BLaER1 treated with 17β-estradiol and CSF1 and Interleukin-3, amounts not matched to agents 10 nM and 100 nM (cell line): ENCODE results near the gene MROH7.

Experiments used
- H3K27ac ChIP-seq, 11 experiments: shearing (Covaris generic); formaldehyde crosslinking; 2 replicates each; pipeline ENCODE4 v1.8.1; 2022
- H3K27me3 ChIP-seq, 11 experiments: shearing (Covaris generic); formaldehyde crosslinking; 2 replicates each; pipeline ENCODE4 v1.8.1; 2022
- H3K36me3 ChIP-seq, 11 experiments: shearing (Covaris generic); formaldehyde crosslinking; 2 replicates each; pipeline ENCODE4 v1.8.1; 2022
- H3K4me1 ChIP-seq, 10 experiments: shearing (Covaris generic); formaldehyde crosslinking; 2 replicates each; pipeline ENCODE4 v1.8.1; 2022
- H3K4me2 ChIP-seq, 11 experiments: shearing (Covaris generic); formaldehyde crosslinking; 2 replicates each; pipeline ENCODE4 v1.8.1; 2022
- H3K4me3 ChIP-seq, 10 experiments: shearing (Covaris generic); formaldehyde crosslinking; 2 replicates each; pipeline ENCODE4 v1.8.1; 2022
- H3K9ac ChIP-seq, 11 experiments: shearing (Covaris generic); formaldehyde crosslinking; 2 replicates each; pipeline ENCODE4 v1.8.1; 2022
- H3K9me3 ChIP-seq, 11 experiments: shearing (Covaris generic); formaldehyde crosslinking; replicated peaks in 1 of 11; 2 replicates each; pipeline ENCODE4 v1.8.1; 2022
- H4K20me1 ChIP-seq, 11 experiments: shearing (Covaris generic); formaldehyde crosslinking; 2 replicates each; pipeline ENCODE4 v1.8.1; 2022
- Cebpa-rat ChIP-seq, 11 experiments: shearing (Covaris generic); IDR thresholded peaks; 2 replicates each; pipeline ENCODE4 v1.8.1; 2022

The MROH7 gene

DNA sequence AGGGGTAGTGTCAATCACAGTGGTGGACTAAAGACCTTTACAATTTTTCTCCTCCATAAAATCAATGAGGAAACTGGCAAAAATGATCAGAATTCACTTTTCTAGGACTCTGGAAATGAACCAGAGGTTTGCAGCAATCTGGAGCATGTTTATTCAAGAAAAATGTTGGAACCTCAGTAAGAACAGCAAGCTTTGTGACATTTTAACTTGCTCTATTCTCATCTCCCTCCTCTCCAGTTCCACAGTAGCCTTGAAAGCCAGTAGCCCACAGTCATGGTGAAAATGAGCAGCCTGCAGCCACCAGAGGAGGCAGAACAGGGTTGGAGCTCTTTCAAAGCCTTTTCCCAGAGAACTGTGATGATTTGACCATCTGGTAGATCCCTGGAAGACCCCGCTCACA is 83.2 kb downstream of the MROH7 start:
- peaks cover 84 to 100% (median 99%) of the 10 kb centered on the region in 11 experiments for H3K36me3 ChIP-seq
- no peak overlapping the region for H3K9ac ChIP-seq
- H4K20me1 ChIP-seq, result peaks cover 0 to 7% (median 0%) of the 10 kb centered on the region in 11 experiments; a peak in 2 of 22 replicates
- no peak overlapping the region for H3K27ac ChIP-seq
- no peak overlapping the region for H3K4me2 ChIP-seq
- no peaks in the 10 kb centered on the region for H3K4me1 ChIP-seq
- no peak for TF ChIP-seq Cebpa-rat (IDR thresholded peaks at IDR 0.05)
- H3K4me3 ChIP-seq, result no peak overlapping the region
- no peaks in the 10 kb centered on the region for H3K9me3 ChIP-seq
- no peaks in the 10 kb centered on the region for H3K27me3 ChIP-seq

GRCh38 chr1:54728027-54728426 is 86.4 kb downstream of the MROH7 start:
- no peak overlapping the region for H3K4me2 ChIP-seq
- H3K9me3 ChIP-seq, result no peaks in the 10 kb centered on the region
- no peak overlapping the region for H3K27ac ChIP-seq
- no peak overlapping the region for H3K4me3 ChIP-seq
- peaks cover 82 to 100% (median 99%) of the 10 kb centered on the region in 11 experiments for H3K36me3 ChIP-seq
- peaks cover 0 to 7% (median 0%) of the 10 kb centered on the region in 11 experiments; a peak in 2 of 22 replicates for H4K20me1 ChIP-seq
- H3K9ac ChIP-seq, result no peak overlapping the region
- H3K27me3 ChIP-seq, result no peaks in the 10 kb centered on the region
- no peaks in the 10 kb centered on the region for H3K4me1 ChIP-seq
- no peak for TF ChIP-seq Cebpa-rat (IDR thresholded peaks at IDR 0.05)

- H3K4me2 ChIP-seq, result no peak overlapping the region
- no peaks in the 10 kb centered on the region for H3K4me1 ChIP-seq
- H3K4me3 ChIP-seq, result no peak overlapping the region
- TF ChIP-seq Cebpa-rat (IDR thresholded peaks at IDR 0.05), result no peak
- peaks cover 0 to 17% (median 6%) of the 10 kb centered on the region in 11 experiments; a peak in 6 of 22 replicates for H4K20me1 ChIP-seq
- no peak overlapping the region for H3K9ac ChIP-seq
- no peak overlapping the region for H3K27ac ChIP-seq
- peaks cover 96 to 100% (median 100%) of the 10 kb centered on the region in 11 experiments for H3K36me3 ChIP-seq
- no peaks in the 10 kb centered on the region for H3K27me3 ChIP-seq
- no peaks in the 10 kb centered on the region for H3K9me3 ChIP-seq
Measured at GRCh38 chr1:54736685-54737084, 95.1 kb downstream of the MROH7 start.

GRCh38 chr1:54738244-54738643 is 96.7 kb downstream of the MROH7 start:
- TF ChIP-seq Cebpa-rat (IDR thresholded peaks at IDR 0.05), result no peak
- Histone ChIP-seq H3K27me3 (no peaks in the 10 kb centered on the region), H3K4me3 (no peak overlapping the region), H4K20me1 (peaks cover 0 to 25% (median 18%) of the 10 kb centered on the region in 11 experiments; a peak in 8 of 22 replicates), H3K9me3 (no peaks in the 10 kb centered on the region), H3K36me3 (peaks cover 96 to 100% (median 100%) of the 10 kb centered on the region in 11 experiments), H3K4me2 (no peak overlapping the region), H3K4me1 (no peaks in the 10 kb centered on the region), H3K9ac (no peak overlapping the region), H3K27ac (no peak overlapping the region)

GRCh38 chr1:54741531-54741930 is 99.9 kb downstream of the MROH7 start:
- H3K9ac ChIP-seq, result no peak overlapping the region
- H3K36me3 ChIP-seq, result peaks cover 71 to 91% (median 82%) of the 10 kb centered on the region in 11 experiments
- no peaks in the 10 kb centered on the region for H3K9me3 ChIP-seq
- H3K27ac ChIP-seq, result no peak overlapping the region
- no peaks in the 10 kb centered on the region for H3K4me1 ChIP-seq
- TF ChIP-seq Cebpa-rat (IDR thresholded peaks at IDR 0.05), result no peak
- H3K27me3 ChIP-seq, result no peaks in the 10 kb centered on the region
- H3K4me2 ChIP-seq, result no peak overlapping the region
- H4K20me1 ChIP-seq, result peaks cover 0 to 39% (median 29%) of the 10 kb centered on the region in 11 experiments; a peak in 9 of 22 replicates
- no peak overlapping the region for H3K4me3 ChIP-seq

- no peak overlapping the region for H3K27ac ChIP-seq
- H3K36me3 ChIP-seq, result peaks cover 63 to 84% (median 74%) of the 10 kb centered on the region in 11 experiments
- peaks cover 0 to 37% (median 27%) of the 10 kb centered on the region in 11 experiments; a peak in 9 of 22 replicates for H4K20me1 ChIP-seq
- no peak for TF ChIP-seq Cebpa-rat (IDR thresholded peaks at IDR 0.05)
- H3K4me1 ChIP-seq, result no peaks in the 10 kb centered on the region
- H3K9me3 ChIP-seq, result no peaks in the 10 kb centered on the region
- H3K9ac ChIP-seq, result no peak overlapping the region
- H3K4me3 ChIP-seq, result no peak overlapping the region
- H3K27me3 ChIP-seq, result no peaks in the 10 kb centered on the region
- H3K4me2 ChIP-seq, result no peak overlapping the region
Measured at GRCh38 chr1:54742282-54742681, 100.7 kb downstream of the MROH7 start.

DNA sequence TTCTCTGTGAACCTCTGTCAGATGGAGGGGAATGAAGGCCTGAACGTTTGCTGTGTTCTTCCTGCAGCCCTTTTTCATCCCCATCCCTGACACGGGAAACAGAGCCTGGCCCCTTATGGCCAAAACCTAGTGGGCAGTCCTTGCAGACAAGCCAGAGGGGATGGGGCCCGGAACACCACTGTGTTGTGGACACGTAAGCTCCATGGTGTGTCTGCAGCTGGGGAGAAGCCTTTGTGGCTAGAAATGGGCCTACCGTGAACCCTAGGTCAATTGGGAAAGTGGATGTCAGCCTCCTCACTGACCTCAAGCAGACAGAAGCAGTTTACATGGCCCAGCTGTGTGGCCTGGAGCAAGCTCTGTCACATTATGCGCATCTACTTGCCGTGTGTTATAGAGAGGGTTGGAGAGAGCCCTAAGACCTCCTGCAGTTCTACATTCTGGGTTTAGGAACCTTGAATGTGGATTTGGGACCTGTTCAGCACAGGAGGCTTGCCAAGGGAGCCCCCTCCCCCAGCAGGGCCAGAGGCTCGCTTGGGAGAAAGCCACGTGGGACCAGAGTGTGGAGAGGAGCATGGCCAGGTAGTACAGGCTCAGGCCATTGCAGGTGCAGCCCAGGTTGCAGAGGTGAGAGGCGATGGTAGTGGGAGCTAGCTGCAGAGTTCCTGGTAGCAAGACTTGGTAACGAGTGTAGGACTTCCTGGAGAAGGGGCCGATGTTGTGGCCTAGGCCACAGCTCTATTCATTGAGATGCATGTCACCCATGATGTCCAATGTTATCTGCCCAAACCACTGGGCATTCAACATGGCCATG is 102.0 kb downstream of the MROH7 start:
- H3K36me3 ChIP-seq, result peaks cover 51 to 70% (median 61%) of the 10 kb centered on the region in 11 experiments
- no peak overlapping the region for H3K4me3 ChIP-seq
- H3K9me3 ChIP-seq, result no peaks in the 10 kb centered on the region
- H3K27me3 ChIP-seq, result no peaks in the 10 kb centered on the region
- no peak for TF ChIP-seq Cebpa-rat (IDR thresholded peaks at IDR 0.05)
- H4K20me1 ChIP-seq, result peaks cover 0 to 38% (median 27%) of the 10 kb centered on the region in 11 experiments; a peak in 9 of 22 replicates
- no peak overlapping the region for H3K9ac ChIP-seq
- no peaks in the 10 kb centered on the region for H3K4me1 ChIP-seq
- no peak overlapping the region for H3K27ac ChIP-seq
- H3K4me2 ChIP-seq, result no peak overlapping the region

GRCh38 chr1:54744696-54745095 is 103.1 kb downstream of the MROH7 start:
- no peak for TF ChIP-seq Cebpa-rat (IDR thresholded peaks at IDR 0.05)
- no peaks in the 10 kb centered on the region for H3K4me1 ChIP-seq
- no peak overlapping the region for H3K4me2 ChIP-seq
- H4K20me1 ChIP-seq, result peaks cover 0 to 37% (median 29%) of the 10 kb centered on the region in 11 experiments; a peak in 9 of 22 replicates
- H3K27ac ChIP-seq, result no peak overlapping the region
- H3K27me3 ChIP-seq, result no peaks in the 10 kb centered on the region
- no peak overlapping the region for H3K4me3 ChIP-seq
- H3K9me3 ChIP-seq, result no peaks in the 10 kb centered on the region
- H3K36me3 ChIP-seq, result peaks cover 40 to 60% (median 50%) of the 10 kb centered on the region in 11 experiments
- H3K9ac ChIP-seq, result no peak overlapping the region

DNA sequence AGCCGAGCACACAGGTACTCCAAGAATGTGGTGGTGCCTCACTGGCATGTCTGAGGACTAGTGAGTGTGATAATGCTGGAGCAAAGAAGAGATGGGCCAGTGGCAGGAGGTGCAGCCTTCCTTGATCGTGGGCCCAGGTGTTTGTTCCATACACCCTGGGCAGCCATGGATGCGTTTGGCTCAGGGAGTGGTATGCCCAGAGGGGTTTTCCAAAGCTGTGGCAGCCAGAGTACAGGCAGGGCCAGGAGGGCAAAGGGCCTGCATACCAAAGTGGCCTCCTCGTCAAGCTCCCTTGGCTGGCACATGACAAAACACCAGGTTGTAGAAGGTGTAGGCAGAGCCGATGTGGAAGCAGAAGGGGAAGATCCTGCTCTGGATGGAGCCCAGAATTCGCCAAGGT is 103.7 kb downstream of the MROH7 start:
- Histone ChIP-seq H3K9me3 (no peaks in the 10 kb centered on the region), H3K27me3 (no peaks in the 10 kb centered on the region), H4K20me1 (peaks cover 0 to 35% (median 29%) of the 10 kb centered on the region in 11 experiments; a peak in 9 of 22 replicates), H3K36me3 (peaks cover 34 to 54% (median 44%) of the 10 kb centered on the region in 11 experiments), H3K4me1 (no peaks in the 10 kb centered on the region), H3K9ac (no peak overlapping the region), H3K4me3 (no peak overlapping the region), H3K4me2 (no peak overlapping the region), H3K27ac (no peak overlapping the region)
- TF ChIP-seq Cebpa-rat (IDR thresholded peaks at IDR 0.05), result no peak
